ENCODE measurements around the gene DSCAML1.
"Not testable (repeated sequence)": the region's sequence is repeated elsewhere in the genome, so short reads cannot be mapped to it uniquely, and the experiment has no call there.

DSCAML1 gene

DNA sequence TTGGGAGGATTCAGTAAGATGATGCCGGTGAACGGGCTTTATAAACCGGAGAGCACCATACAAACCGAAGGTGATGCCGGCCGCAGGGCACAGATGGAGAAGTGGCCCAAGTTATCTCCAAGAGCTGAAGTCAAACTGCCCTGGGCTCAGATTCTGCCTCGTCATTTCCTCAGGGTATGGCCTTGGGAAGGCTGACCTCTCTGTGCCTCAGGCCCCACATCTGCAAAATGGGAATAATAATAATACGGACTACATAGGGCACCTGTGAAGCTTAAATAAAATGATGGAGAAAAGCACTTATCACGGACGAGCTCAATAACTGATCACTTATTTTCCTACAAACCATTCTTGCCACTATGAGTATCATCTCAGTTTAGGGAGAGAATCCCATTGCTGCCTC, 29.9 kb downstream of the DSCAML1 start:
- in situ Hi-C loops (cut with MboI; ENCODE audit: low sequenced_read_pairs): no loop called here

DNA sequence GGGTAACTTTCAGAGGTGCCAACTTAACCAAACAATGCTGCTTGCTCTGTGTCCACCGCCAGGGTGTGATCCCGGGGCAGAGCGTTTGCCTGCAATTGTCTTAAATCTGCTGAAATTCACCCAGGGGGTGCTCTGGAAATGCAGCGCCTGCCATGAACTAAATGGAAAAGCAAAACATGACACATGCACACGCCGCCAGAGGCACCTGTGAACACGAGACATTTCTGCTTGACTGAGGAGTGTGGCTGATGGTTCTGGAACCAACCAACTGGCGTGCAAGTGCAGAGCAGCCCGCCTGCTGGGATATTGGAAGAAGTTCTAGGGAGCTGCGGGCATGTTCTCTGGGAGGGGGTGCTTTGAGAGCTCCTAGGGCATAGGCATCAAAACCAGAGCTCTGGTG, 30.4 kb downstream of the DSCAML1 start:
- in situ Hi-C loops (cut with MboI; ENCODE audit: low sequenced_read_pairs): no loop called here

DNA sequence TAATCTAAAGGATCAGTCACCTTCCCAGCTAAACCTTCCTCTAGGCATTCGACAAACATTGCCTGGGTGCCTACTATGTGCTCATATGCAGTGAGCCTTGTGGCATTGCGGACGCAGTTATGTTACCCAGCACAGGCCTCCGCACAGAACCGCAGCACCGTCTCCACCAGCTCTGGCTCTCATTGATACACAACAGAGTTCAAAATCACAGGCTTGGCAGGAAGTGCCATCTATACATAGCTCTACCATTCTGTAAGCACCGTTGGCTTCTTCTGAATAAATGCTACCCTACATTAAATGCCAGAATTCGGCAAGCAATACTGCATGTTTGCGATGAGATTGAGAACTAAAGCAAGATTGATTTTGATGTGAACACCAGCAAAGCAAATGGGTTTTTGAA, 31.0 kb downstream of the DSCAML1 start:
- in situ Hi-C loops (cut with MboI; ENCODE audit: low sequenced_read_pairs): no loop called here

DNA sequence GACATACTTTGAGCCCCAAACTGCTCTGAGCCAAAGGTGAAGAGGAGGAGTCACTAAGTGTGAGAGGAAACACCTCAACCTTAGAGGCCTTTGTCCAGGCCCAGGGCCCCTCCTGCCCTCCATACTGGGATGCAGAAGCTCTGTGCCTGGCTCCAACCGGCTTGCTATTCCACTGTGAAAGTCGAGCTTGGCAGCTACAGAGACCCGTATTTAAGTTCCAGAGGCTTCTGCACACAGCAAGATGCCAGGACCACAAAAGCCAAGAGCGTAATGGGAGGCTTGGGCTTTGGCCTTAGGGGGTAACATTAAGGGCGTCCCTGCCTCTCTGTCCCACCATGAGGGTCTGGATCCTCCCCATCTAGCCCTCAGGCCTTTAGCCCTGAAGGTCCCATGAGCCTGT, 31.9 kb downstream of the DSCAML1 start:
- in situ Hi-C loops (cut with MboI; ENCODE audit: low sequenced_read_pairs): no loop called here

DNA sequence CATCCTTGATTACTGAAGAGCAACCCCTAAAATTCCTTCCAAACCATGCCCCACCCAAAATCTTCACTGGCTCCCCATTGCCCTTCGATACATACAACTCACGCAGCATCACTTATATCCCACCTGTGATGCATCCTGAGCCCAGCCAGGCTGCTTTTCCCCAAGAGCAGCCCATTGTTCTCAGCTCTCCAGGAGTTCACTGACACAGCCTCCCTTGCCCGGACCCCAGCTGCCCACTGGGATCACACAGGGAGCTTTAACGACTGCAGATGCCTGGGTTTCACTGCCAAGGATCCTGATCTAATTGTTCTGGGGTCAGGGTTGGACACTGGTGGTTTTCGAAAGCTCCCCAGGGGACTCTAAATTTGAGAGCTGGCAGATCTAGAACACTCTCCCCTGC, 33.6 kb downstream of the DSCAML1 start:
- in situ Hi-C loops (cut with MboI; ENCODE audit: low sequenced_read_pairs): not testable (repeated sequence)

DNA sequence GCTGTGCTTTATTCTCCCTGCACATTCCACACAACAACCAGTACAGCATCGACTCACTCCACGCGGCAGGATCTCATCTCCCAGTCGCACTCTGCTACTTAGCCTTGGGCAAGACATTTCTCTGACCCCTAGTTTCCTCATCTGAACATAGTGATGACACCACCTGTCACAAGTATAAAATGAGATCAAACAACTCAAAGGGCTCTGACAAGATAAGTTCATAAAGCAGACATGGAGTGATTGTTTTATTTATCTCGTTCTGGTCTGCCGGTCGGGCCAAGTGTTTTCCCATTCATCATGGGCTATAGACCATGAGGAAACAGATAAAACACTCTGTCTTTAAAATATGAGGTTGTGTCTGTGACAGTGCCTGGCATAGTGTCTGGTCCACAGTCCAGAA, 35.0 kb downstream of the DSCAML1 start:
- in situ Hi-C loops (cut with MboI; ENCODE audit: low sequenced_read_pairs): no loop called here

DNA sequence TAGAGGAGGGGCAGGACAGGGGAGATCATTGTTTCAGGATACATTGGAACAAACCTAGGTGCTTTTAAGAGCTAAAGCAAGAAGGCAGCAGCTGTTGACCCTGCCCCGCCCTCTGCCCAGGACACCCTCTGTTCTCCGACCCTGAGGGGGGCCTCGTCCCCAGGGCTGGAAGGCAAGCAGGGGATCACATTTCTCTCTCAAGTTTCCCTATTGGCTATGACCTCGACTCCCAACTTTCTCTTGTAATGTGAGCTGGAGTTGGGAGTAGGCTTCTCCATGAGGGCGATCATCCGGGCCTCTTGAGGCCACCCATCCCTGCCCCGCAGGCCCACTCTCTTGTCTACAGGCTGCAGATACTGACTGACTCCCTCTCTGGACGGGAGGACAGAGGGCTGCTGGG, 37.7 kb downstream of the DSCAML1 start:
- in situ Hi-C loops (cut with MboI; ENCODE audit: low sequenced_read_pairs): no loop called here

DNA sequence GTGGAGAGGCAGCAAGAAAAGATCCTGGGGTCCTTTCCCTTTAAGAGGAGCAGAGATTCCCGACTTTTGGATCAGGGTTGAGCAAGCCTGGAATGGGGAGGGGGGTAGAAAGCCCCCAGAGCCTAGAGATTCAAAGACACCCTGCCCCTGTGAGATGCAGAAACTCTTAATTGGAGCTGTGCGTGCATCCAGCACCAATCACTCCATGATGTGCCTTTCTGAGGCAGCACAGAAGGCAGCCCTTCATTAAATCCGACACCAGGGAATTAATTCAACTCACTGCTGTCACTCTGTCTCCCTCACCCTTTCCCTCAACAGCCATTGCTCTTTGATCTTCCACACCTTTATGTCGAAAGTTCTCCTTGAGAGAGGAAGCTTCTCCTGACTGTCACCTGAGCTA, 43.0 kb downstream of the DSCAML1 start:
- in situ Hi-C loops (cut with MboI; ENCODE audit: low sequenced_read_pairs): no loop called here

DNA sequence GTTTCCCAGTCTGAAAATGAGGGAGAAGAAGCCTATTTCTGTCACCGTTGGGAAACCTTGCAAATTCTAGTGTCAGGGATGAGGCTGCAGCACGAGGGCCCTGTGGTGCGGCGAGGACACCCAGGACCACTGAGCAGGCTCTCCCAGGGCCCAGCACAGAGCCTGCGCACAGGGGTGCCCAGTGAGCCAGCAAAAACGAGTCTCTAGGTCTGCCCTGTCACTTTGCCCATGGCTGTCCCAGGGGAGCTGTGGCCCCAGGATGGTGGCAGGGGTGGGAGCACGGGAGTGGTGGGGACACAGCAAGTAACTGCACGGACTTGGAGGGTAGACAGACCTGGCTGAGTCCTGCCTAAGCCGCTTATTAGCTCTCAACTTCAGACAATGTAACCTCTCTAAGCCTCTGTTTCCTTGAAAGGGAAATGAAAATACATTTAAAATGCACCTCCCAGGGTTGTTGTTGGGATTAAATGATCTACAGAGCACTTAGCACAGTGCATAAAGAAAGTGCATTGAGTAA, 44.2 kb downstream of the DSCAML1 start:
- in situ Hi-C loops (cut with MboI; ENCODE audit: low sequenced_read_pairs): no loop called here

DNA sequence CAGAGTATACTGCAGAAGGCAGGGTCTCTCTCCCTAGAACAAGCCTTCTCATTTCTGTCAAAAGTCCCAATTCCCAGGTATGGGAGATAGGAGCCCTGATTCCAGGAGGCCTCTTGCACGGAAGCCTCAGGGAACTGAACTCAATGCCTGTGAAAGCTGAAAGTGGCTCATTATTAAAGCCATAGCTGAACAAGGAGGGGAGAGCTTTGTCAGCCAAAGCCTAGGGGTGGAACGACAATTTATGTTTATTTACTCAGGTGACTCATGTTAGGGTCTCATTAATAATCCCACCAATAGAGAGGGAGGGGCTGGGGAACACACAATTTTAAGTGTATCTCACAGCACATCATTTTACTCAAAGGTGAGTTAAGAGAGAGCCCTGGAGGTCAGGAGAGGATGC, 44.9 kb downstream of the DSCAML1 start:
- in situ Hi-C loops (cut with MboI; ENCODE audit: low sequenced_read_pairs): no loop called here

DNA sequence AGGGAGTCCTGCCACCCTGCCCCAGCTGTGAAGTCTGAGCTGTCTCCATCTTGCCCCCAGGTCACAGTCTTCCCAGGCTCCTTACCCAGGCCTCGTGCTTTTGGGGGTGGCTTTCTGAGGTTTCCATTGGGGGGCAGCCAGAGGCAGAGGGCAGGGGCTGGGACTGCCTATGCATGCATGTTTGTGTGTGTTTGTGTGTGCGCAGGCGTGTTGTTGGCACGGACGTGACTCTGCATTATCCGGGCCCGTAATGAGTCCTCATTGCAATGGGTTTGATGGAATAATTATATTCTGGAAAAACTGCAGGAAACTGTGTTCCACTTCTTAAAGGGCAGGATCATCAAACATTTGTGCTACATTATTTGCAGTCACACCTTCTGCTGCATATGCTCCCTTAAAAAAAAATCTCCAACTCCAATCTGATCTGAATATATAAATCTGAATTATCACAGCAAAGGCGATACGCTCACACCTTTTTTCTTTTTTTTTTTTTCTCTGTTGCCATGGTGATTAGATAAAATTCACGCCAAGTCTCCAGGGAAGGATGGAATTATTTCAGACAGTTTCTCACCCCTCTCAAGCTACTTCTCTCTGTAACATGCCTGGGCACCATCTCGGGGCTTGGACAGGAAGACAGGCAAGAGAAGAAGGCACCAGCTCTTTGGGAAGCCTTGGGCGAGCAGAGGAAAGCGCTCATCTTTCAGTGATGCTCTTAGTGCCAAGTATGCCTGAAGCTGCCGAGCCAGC, 45.9 kb downstream of the DSCAML1 start:
- in situ Hi-C loops (cut with MboI; ENCODE audit: low sequenced_read_pairs): no loop called here

DNA sequence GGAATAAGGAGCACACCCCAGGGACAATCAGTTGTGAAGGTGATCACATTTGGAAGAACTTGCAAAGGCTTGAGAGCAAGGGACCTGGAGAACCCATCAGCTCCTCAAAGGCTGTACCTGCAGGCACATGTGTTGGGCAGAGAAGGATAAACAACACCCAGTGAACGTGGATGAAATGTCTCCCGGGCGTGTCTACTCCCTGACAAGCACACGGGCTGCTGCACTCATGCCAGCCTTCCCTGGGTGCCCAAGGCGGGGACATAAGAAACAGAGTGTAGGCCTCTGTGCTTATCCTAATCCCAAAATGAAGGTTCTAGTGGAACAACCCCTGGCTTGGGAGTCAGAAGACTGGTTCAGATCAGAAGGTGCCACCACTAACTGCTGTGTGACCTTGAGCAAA, 46.7 kb downstream of the DSCAML1 start:
- in situ Hi-C loops (cut with MboI; ENCODE audit: low sequenced_read_pairs): no loop called here

DNA sequence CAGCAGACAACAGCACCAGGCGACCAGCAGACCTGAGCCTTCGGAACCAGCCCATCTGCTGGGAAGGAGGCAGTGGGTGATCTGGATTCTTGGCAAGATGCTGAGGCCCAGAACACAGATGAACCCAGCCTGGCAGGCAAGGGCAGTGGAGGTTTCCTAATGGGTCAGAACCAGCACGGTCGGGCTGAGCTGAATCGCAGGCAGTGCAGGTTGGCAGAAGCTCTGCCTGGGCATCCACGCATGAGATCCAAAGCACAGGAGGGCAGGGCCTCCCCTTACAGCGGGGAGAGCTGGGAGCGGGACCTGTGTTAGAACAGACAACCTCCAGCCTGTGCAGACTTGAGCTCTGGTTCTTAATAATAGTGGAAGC, 47.5 kb downstream of the DSCAML1 start:
- in situ Hi-C loops (cut with MboI; ENCODE audit: low sequenced_read_pairs): no loop called here

DNA sequence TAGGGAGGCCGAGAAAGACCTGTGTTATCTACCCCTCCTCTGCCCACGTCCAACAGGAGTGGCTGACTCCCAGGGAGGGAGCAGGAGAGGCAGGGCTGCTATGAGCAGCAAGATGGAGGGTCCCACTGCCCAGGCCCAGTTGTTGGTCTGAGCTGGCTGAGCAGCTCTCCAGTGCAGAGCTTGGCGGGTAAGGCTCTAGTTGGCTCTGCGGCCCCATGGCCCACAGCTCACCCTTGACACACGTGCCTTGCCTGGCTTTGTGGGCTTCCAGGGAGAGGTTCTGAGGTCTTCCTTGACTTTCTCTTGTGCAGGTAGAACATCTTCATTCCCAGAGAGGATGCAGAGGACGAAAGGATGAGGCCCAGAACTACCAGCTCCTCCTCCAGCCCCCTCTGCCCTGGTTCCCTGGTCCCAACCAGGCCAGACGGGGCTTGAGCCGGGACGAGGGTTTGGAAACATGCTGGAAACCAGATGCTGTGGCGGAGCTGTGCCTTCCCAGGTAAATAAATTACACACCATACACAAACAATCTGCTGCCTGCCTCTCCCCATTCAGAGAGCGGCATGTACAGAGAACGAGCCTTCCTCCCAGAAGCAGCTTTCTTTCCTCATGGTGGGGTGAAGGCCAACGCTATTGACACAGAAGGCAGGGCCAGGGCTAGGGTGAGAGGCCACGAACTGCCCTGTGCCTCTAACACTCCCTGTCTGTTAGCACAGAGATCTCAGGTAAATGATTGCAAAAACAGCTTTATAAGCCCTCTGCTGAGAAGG, 48.1 kb downstream of the DSCAML1 start:
- in situ Hi-C loops (cut with MboI; ENCODE audit: low sequenced_read_pairs): no loop called here

DNA sequence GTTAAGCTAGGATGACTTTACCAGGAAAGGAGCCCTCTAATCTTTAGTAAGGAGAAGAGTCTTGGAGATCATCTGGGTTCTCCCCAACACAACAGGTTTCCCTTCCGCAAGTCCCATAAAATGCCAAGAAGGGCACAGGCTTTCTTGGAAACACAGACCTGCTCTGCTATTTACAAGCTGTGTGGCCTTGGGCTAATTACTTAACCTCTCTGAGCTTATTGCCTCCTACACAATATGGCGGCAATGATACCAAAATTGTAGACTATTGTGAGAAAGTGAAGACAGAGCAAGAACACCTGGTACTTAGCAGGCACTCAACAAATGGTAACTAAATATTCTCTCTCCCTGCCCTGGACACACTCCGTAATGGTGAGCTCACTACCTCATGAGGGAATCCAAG, 49.1 kb downstream of the DSCAML1 start:
- in situ Hi-C loops (cut with MboI; ENCODE audit: low sequenced_read_pairs): no loop called here

DNA sequence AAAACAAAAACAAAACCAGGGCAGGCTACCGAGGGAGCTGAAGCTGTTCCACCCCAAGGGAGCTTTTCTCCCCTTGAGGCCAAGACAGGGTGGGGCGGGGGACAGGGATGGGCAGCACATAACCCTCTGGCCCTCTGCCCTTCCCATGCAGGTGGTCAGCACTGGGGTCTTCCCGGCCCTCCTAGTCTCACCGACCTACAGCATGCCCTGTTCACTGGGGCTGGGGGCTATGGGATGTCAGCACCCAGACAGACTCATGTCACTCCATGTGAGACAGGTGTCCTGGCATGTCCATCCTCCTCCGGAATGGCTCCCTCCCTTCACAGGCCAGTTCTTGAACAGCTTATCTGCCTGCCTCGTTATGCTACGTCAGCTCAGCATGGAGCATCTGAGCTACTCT, 51.7 kb downstream of the DSCAML1 start:
- in situ Hi-C loops (cut with MboI; ENCODE audit: low sequenced_read_pairs): no loop called here

DNA sequence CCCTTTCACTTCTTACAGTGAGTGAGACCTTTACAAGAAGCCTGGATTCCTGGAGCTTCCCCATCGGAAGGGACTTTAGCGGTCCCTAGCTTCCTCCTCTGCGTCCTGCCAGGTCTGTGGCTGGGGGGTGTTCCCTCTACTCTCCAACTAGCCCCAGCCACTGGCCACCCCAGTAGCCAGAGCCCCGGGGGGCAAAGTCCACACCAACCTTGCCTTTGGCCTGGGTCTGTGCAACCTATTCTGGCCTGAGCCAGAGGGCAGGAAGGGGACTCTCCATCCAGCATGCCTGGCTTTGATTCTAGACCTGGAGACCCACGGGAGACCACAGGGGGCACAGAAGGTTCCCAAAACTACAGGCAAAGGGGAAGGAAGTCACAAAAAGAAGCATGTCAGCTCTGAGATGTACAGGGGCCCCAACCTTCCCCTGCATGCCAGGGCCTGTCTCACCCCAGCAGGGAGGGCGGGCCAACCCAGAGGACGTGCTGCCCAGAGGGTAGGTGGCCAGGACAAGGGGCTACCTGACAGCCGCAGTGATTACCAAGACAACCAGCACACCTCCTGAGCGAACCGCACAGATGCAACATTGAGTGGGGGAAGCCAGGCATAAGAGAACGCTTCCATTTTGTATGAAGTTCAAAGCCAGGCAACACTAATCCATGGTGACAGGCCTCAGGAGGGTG, 52.4 kb downstream of the DSCAML1 start:
- in situ Hi-C loops (cut with MboI; ENCODE audit: low sequenced_read_pairs): no loop called here

DNA sequence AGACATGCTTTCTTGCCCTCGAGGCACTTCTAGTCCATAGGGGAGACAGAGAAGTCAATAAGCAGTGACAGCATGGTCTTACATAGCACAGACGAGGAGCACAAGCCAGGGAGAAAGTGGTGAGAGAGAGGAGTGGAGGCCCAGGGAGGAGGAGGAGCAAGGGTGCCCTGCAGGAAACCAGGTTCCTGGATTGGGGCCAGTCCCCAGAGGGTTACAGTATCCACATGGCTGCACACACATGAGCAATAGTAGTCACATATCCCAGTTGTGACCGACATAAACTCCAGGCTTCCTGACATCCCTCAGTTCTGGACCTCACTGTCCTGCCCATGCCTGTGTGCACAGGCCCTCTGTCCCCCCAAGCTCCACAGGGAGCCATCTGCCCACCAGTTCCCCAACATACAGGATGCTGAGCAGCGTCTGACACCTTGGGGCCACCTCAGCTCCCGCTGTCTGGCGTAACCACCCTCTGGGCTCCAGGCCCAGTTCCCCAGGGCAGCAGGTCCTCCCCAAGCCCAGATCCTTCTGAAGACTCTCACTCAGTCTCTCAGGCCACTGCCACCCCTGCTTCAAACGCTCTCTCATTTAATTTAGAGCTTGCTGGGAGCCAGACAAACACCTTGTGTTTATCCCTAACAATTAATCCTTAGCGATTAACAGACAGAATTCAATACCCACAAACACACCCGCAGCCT, 53.7 kb downstream of the DSCAML1 start:
- in situ Hi-C loops (cut with MboI; ENCODE audit: low sequenced_read_pairs): no loop called here

DNA sequence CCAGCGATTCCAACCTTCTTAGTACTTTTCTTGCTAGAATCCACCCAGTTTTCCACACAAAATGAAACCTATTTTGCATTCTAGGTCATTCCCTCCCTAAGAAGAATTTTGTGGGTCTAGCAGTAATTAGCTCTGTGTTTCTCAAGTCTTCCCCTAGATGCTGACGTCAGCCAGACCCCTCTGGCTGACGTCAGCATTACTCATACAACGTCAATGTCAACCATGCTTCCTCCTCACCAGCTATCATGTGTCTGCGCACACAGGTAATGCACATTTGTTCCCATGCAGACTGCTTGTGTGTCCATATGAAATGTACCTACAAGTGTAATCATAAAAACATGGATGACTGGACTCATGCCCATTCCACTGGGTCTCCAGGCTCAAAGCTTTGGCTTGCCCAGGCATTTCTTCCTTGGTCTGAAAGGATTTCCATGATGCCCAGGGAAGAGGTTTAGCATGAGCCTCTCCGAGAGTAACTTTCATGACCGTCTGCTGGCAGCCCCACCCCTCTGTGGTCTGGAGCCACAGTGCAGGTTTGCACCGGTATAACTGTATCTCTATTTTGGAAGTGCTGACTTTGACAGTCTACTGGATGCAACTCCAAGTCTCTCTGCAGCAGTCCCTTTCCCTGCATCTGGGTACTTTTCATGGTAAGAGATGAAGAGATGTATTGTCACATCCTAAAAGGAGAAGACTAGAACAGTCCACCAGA, 58.6 kb downstream of the DSCAML1 start:
- in situ Hi-C loops (cut with MboI; ENCODE audit: low sequenced_read_pairs): no loop called here

DNA sequence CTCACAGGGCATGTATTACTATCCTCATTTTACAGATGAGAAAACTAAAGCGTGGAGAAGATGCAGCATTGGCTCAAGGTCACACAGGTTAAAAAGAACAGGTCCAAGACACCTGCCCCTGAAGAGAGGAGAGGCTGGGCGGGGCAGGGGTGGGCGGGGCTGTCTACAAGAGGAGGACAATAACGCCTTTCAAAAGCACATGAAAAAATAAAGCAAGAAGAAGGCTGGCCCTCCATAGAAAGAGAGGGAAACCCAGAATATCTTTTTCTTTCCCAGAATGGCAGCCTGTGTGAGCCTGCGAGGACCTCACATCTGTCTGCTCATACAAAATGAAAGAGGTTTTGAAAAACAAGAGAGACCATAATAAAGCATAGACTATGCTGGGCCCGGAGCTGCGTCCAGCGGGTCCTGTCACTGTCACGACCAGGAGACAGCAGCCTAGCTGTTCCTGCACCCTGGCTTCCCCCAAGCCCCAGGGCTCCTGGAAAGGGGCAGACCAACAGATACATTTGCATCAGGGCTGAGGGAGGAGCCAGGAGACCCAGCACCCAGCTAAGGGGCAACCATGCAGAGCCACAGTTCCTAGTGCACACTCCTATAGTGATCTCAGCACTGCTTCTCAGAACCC, 61.6 kb downstream of the DSCAML1 start:
- in situ Hi-C loops (cut with MboI; ENCODE audit: low sequenced_read_pairs): no loop called here

Measured in HL-60/S4 treated with phorbol 12-myristate 13-acetate at 8.2 ng/mL for 4 days and 3 days (cell line).